ENCODE measurements around the gene LACRT.
"Not testable (repeated sequence)": the region's sequence is repeated elsewhere in the genome, so short reads cannot be mapped to it uniquely, and the experiment has no call there.

The LACRT gene

GRCh38 chr12:54634795-54635194 lies at the start of gene LACRT:
TSS of gene LACRT (minus strand) at chr12:54634895. CDS start at chr12:54634841, 54 bp downstream.
- no peak for DNase-seq (ENCODE audit: low read depth)

- no peak for DNase-seq (ENCODE audit: low read depth)
Observed at GRCh38 chr12:54683398-54683797, 48.7 kb upstream of the LACRT start.

- no peak for DNase-seq (ENCODE audit: low read depth)
Observed at GRCh38 chr12:54682674-54683073, 48.0 kb upstream of the LACRT start.

- DNase-seq (ENCODE audit: low read depth): no peak
Observed at GRCh38 chr12:54680374-54680773, 45.7 kb upstream of the LACRT start.

GRCh38 chr12:54678131-54678530 lies 43.4 kb upstream of the LACRT start:
- DNase-seq (ENCODE audit: low read depth): no peak

GRCh38 chr12:54667945-54668344 lies 33.2 kb upstream of the LACRT start:
- DNase-seq (ENCODE audit: low read depth): no peak

- no peak for DNase-seq (ENCODE audit: low read depth)
Observed at GRCh38 chr12:54666008-54666407, 31.3 kb upstream of the LACRT start.

- DNase-seq (ENCODE audit: low read depth): not testable (repeated sequence)
Observed at GRCh38 chr12:54665022-54665635, 30.4 kb upstream of the LACRT start.

GRCh38 chr12:54663603-54664002 lies 28.9 kb upstream of the LACRT start:
- DNase-seq (ENCODE audit: low read depth): no peak

GRCh38 chr12:54662026-54662425 lies 27.3 kb upstream of the LACRT start:
- DNase-seq (ENCODE audit: low read depth): no peak

- no peak for DNase-seq (ENCODE audit: low read depth)
Observed at GRCh38 chr12:54661048-54661447, 26.4 kb upstream of the LACRT start.

- no peak for DNase-seq (ENCODE audit: low read depth)
Observed at GRCh38 chr12:54660320-54660962, 25.7 kb upstream of the LACRT start.

- DNase-seq (ENCODE audit: low read depth): peak; percentile 29
Observed at GRCh38 chr12:54658306-54659264, 23.9 kb upstream of the LACRT start.

- no peak for DNase-seq (ENCODE audit: low read depth)
Observed at GRCh38 chr12:54657105-54657607, 22.5 kb upstream of the LACRT start.

- no peak for DNase-seq (ENCODE audit: low read depth)
Observed at GRCh38 chr12:54654926-54655325, 20.2 kb upstream of the LACRT start.

GRCh38 chr12:54653025-54653424 lies 18.3 kb upstream of the LACRT start:
- no peak for DNase-seq (ENCODE audit: low read depth)

- no peak for DNase-seq (ENCODE audit: low read depth)
Observed at GRCh38 chr12:54650889-54651288, 16.2 kb upstream of the LACRT start.

GRCh38 chr12:54650409-54650808 lies 15.7 kb upstream of the LACRT start:
- DNase-seq (ENCODE audit: low read depth): no peak

- no peak for DNase-seq (ENCODE audit: low read depth)
Observed at GRCh38 chr12:54649825-54650224, 15.1 kb upstream of the LACRT start.

- DNase-seq (ENCODE audit: low read depth): no peak
Observed at GRCh38 chr12:54648265-54648664, 13.6 kb upstream of the LACRT start, which contains the start of gene DCD. TSS of gene DCD (minus strand) at chr12:54648365. CDS start at chr12:54648303, 62 bp downstream.

- no peak for DNase-seq (ENCODE audit: low read depth)
Observed at GRCh38 chr12:54641554-54641953, 6.9 kb upstream of the LACRT start.

- DNase-seq (ENCODE audit: low read depth): no peak
Observed at GRCh38 chr12:54641089-54641488, 6.4 kb upstream of the LACRT start.

Data from activated T-cell treated with anti-CD3 and anti-CD28 coated beads for 1 hour (primary cell).